Measurements from ENCODE around the gene PTPRG.

- TF ChIP-seq ZNF549 (CRISPR knock-in tag; IDR thresholded peaks at IDR 0.05) (no peak), MTA3 (CRISPR knock-in tag; IDR thresholded peaks at IDR 0.05) (no peak), NR2F2 (IDR thresholded peaks at IDR 0.05; ENCODE audit: borderline replicate concordance, low read depth) (no peak)
Observed at GRCh38 chr3:61768284-61769037, 207.1 kb downstream of the PTPRG start.

Data from HepG2 (cell line).